ENCODE results near the gene CMBL. TPM values are rescaled to one million over a fixed set of nuclear protein-coding genes. Genes with fewer than 3 reads are reported as not detected.
"Not testable (repeated sequence)": the region's sequence is repeated elsewhere in the genome, so short reads cannot be mapped to it uniquely, and the experiment has no call there.

CMBL gene
- total RNA-seq, 2 donors from 2014 or later: 10.4 to 20.5 TPM

DNA sequence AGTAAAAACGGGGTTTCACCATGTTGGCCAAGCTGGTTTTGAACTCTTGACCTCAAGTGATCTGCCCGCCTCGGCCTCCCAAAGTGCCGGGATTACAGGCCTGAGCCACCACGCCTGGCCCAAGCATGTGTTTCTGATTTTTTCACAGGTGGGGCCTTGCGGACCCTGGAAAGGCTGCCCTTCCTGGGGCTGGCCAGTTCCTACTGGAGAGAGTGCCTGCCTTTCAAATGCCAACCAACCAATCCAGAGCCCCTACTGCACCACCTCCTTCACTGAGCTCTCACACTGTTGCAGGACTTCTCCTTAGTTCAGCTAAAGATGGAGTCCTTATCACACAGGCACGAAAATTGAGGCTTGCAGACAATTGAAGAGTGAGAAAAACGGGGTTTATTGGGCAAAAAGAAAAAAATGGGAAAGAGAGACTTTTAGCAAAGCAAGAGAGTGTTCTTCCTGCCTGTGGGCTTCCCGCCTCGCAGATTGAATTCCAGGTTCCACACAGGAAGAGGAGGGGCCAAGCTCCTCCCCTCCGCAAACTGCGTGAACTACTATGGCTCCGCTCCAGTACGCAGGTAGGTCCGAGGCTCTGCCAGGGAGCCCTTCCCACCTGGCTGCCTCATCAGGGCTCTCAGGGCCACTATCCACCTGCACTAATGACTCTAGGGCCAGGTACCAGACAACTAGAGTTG is 8.3 kb upstream of the CMBL start:
- Mint-ChIP-seq H3K27me3 (ENCODE audit: insufficient read depth) (peaks cover 4% of the 10 kb centered on the region), H3K4me3 (no peak overlapping the region), H3K36me3 (ENCODE audit: low read depth) (no peaks in the 10 kb centered on the region), H3K4me1 (peaks cover 4% of the 10 kb centered on the region), H3K9me3 (no peaks in the 10 kb centered on the region), H3K27ac (no peak overlapping the region)
- no peak overlapping the region for H3K9ac ChIP-seq (ENCODE audit: extremely low read depth, low read length, poor library complexity, severe bottlenecking)
- H3K27ac ChIP-seq (ENCODE audit: low read depth, low read length): no peak overlapping the region
- H3K4me1 ChIP-seq (ENCODE audit: control insufficient read depth, insufficient read depth, low read length): no peaks in the 10 kb centered on the region
- WGBS, 2 experiments (ENCODE audit: insufficient coverage in 1 of 2, insufficient read length in 1 of 2): 88 to 94% methylated on average over 12 to 15 of the region's 15 CpGs
- no peaks in the 10 kb centered on the region for H3K9me3 ChIP-seq (ENCODE audit: control insufficient read depth, low read length)
- no peaks in the 10 kb centered on the region for H3K36me3 ChIP-seq (ENCODE audit: control insufficient read depth, insufficient read depth, low read length)
- TF ChIP-seq, protein P1, sequence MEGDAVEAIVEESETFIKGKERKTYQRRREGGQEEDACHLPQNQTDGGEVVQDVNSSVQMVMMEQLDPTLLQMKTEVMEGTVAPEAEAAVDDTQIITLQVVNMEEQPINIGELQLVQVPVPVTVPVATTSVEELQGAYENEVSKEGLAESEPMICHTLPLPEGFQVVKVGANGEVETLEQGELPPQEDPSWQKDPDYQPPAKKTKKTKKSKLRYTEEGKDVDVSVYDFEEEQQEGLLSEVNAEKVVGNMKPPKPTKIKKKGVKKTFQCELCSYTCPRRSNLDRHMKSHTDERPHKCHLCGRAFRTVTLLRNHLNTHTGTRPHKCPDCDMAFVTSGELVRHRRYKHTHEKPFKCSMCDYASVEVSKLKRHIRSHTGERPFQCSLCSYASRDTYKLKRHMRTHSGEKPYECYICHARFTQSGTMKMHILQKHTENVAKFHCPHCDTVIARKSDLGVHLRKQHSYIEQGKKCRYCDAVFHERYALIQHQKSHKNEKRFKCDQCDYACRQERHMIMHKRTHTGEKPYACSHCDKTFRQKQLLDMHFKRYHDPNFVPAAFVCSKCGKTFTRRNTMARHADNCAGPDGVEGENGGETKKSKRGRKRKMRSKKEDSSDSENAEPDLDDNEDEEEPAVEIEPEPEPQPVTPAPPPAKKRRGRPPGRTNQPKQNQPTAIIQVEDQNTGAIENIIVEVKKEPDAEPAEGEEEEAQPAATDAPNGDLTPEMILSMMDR (conservative IDR thresholded peaks at IDR 0.05): no peak
- DNase-seq: peak; percentile 52
- no peaks in the 10 kb centered on the region for H3K27me3 ChIP-seq (ENCODE audit: control insufficient read depth, insufficient read depth, low read length, poor library complexity, severe bottlenecking)
- no peak overlapping the region for H3K4me3 ChIP-seq (ENCODE audit: low read length)

DNA sequence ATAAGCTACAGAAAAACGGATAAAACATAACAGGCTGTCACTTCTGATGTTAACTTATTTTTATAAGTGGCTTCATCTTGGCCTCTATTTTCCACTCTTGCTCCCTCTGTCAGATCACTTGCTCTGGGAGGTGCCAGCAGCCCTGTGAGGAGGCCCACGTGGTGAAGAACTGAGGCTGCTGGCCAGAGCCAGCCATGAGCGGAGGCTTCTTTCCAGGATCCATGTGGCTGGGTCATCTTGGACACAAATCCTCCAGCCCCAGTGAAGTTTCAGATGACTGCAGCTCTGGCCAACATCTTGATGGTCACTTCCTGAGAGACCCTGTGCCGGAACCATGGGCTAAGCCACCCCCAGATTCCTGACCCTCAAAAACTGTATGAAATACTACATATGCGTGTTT is 7.5 kb upstream of the CMBL start:
- Histone ChIP-seq H3K9me3 (ENCODE audit: control insufficient read depth, low read length) (no peaks in the 10 kb centered on the region), H3K4me1 (ENCODE audit: control insufficient read depth, insufficient read depth, low read length) (no peaks in the 10 kb centered on the region), H3K4me3 (ENCODE audit: low read length) (no peak overlapping the region), H3K27me3 (ENCODE audit: control insufficient read depth, insufficient read depth, low read length, poor library complexity, severe bottlenecking) (no peaks in the 10 kb centered on the region), H3K27ac (ENCODE audit: low read depth, low read length) (no peak overlapping the region), H3K9ac (ENCODE audit: extremely low read depth, low read length, poor library complexity, severe bottlenecking) (no peak overlapping the region), H3K36me3 (ENCODE audit: control insufficient read depth, insufficient read depth, low read length) (no peaks in the 10 kb centered on the region)
- TF ChIP-seq, protein P1 (conservative IDR thresholded peaks at IDR 0.05): no peak
- no peak for DNase-seq
- peaks cover 4% of the 10 kb centered on the region for H3K27me3 Mint-ChIP-seq (ENCODE audit: insufficient read depth)
- H3K4me1 Mint-ChIP-seq: peaks cover 4% of the 10 kb centered on the region
- H3K36me3 Mint-ChIP-seq (ENCODE audit: low read depth): no peaks in the 10 kb centered on the region
- no peak overlapping the region for H3K27ac Mint-ChIP-seq
- H3K4me3 Mint-ChIP-seq: no peak overlapping the region
- 90% methylated on average over 3 to 5 of the region's 5 CpGs for WGBS, 2 experiments (ENCODE audit: insufficient coverage in 1 of 2, insufficient read length in 1 of 2)
- no peaks in the 10 kb centered on the region for H3K9me3 Mint-ChIP-seq

DNA sequence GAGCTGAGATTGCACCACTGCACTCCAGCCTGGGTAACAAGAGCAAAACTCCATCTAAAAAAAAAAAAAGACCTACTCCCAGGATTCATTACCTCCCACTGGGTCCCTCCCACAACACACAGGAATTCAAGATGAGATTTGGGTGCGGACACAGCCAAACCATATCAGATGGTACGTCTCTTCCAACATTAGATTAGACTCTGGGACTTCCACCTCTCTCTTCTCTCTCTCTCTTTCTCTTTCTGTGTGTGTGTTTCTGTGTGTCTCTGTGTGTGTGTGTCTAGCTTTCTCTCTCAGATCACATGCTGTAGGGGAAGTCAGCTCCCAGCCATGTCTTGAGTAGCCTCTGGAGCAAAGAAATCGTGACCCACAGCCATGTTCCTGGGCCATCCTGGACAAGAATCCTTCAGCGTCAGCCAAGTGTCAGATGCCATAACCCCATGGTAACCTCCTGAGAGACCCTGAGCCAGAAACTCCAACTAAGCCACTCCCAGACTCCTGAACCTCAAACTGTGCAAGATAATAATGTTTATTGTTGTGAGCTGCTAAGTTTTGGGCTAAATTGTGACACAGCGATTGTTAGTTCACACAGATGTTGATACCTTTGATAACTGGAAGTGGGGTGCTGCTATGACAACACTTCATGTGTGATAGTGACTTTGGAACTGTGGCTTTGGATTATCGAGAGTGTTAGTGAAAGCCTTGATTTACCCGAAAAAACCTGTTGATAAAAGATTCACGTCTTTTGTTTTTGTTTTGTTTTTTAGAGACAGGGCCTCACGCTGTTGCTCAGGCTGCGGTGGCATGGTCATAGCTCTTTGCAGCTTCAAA is 4.1 kb upstream of the CMBL start:
- peak overlapping the region; percentile 68 for H3K27ac Mint-ChIP-seq
- DNase-seq: no peak
- H3K36me3 Mint-ChIP-seq (ENCODE audit: low read depth): no peaks in the 10 kb centered on the region
- Histone ChIP-seq H3K4me3 (ENCODE audit: low read length) (no peak overlapping the region), H3K9ac (ENCODE audit: extremely low read depth, low read length, poor library complexity, severe bottlenecking) (no peak overlapping the region), H3K9me3 (ENCODE audit: control insufficient read depth, low read length) (no peaks in the 10 kb centered on the region), H3K4me1 (ENCODE audit: control insufficient read depth, insufficient read depth, low read length) (no peaks in the 10 kb centered on the region), H3K36me3 (ENCODE audit: control insufficient read depth, insufficient read depth, low read length) (no peaks in the 10 kb centered on the region), H3K27me3 (ENCODE audit: control insufficient read depth, insufficient read depth, low read length, poor library complexity, severe bottlenecking) (peaks cover 5% of the 10 kb centered on the region), H3K27ac (ENCODE audit: low read depth, low read length) (no peak overlapping the region)
- peaks cover 15% of the 10 kb centered on the region for H3K27me3 Mint-ChIP-seq (ENCODE audit: insufficient read depth)
- peaks cover 9% of the 10 kb centered on the region for H3K4me1 Mint-ChIP-seq
- TF ChIP-seq, protein P1 (conservative IDR thresholded peaks at IDR 0.05): no peak
- H3K4me3 Mint-ChIP-seq: no peak overlapping the region
- WGBS, 2 experiments (ENCODE audit: insufficient coverage in 1 of 2, insufficient read length in 1 of 2): 90 to 91% methylated on average over 7 to 10 of the region's 10 CpGs
- no peaks in the 10 kb centered on the region for H3K9me3 Mint-ChIP-seq

DNA sequence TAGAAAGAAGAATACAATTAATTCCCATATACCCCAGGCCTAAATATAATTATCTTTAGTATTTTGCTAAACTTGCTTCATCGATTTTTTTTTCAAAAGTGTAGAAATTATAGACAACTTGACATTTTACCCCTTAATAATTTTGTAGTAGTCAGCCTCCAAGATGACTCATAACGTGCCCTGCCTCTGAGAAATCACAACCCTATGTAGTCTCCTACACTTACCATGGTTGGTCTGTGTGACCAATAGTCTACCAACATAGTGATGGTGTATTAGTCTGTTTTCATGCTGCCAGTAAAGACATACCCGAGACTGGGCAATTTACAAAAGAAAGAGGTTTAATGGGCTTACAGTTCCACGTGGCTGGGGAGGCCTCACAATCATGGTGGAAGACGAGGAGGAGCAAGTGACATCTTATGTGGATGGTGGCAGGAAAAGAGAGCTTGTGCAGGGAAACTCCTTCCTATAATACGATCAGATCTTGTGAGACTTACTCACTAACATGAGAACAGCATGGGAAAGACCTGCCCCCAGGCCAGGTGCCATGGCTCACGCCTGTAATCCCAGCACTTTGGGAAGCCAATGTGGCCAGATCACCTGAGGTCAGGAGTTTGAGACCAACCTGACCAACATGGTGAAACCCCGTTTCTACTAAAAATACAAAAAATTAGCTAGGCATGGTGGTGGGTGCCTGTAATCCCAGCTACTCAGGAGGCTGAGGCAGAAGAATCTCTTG is 3.3 kb upstream of the CMBL start:
- not testable (repeated sequence) for H3K9ac ChIP-seq (ENCODE audit: extremely low read depth, low read length, poor library complexity, severe bottlenecking); H3K27ac Mint-ChIP-seq; H3K4me1 ChIP-seq (ENCODE audit: control insufficient read depth, insufficient read depth, low read length); H3K9me3 Mint-ChIP-seq; H3K36me3 Mint-ChIP-seq (ENCODE audit: low read depth); DNase-seq; H3K36me3 ChIP-seq (ENCODE audit: control insufficient read depth, insufficient read depth, low read length); H3K4me3 ChIP-seq (ENCODE audit: low read length); H3K9me3 ChIP-seq (ENCODE audit: control insufficient read depth, low read length); H3K27ac ChIP-seq (ENCODE audit: low read depth, low read length); H3K27me3 ChIP-seq (ENCODE audit: control insufficient read depth, insufficient read depth, low read length, poor library complexity, severe bottlenecking); H3K4me3 Mint-ChIP-seq
- 72 to 87% methylated on average over 3 to 8 of the region's 8 CpGs for WGBS, 2 experiments (ENCODE audit: insufficient coverage in 1 of 2, insufficient read length in 1 of 2)
- peaks cover 16% of the 10 kb centered on the region for H3K27me3 Mint-ChIP-seq (ENCODE audit: insufficient read depth)
- H3K4me1 Mint-ChIP-seq: peaks cover 13% of the 10 kb centered on the region
